ENCODE measurements around the gene ITGAD.
"Not testable (repeated sequence)": the region's sequence is repeated elsewhere in the genome, so short reads cannot be mapped to it uniquely, and the experiment has no call there.

The ITGAD gene

GRCh38 chr16:31403590-31404352 is 10.6 kb downstream of the ITGAD start:
- DNase-seq (ENCODE audit: low spot score): no peak

DNA sequence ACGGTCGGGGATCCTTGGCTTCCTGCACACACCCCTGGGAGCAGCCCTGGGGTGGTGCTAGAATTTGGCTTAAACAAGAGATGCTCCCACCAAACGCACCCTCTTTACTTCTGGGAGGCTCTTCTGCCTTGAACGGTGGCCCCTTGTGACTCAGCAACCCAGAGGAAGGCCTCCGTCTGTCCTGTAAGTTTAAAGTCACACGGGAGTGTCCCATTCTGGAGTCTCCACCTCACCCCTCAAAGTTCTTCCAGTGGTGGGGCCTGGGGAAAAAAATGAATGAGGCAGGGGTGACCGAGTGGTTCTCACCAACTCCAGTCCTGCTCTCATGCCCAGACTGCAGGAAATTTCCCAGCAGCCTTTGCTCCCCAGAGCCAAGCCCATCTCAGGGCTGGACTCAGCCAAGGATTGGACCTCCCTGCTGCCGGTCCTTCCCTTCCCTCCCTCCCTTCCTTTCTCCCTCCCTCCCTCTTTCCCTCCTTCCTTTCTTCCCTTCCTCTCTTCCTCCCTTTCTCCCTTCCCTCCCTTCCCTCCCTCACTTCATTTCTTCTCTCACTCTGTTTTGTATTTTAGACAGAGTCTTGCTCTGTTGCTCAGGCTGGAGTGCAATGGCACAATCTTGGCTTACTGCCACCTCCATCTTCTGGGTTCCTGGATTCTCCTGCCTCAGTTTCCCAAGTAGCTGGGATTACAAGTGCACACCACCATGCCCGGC is 11.4 kb downstream of the ITGAD start:
- no peak for DNase-seq (ENCODE audit: low spot score)

GRCh38 chr16:31407406-31407805 is 14.3 kb downstream of the ITGAD start:
- DNase-seq (ENCODE audit: low spot score): no peak

DNA sequence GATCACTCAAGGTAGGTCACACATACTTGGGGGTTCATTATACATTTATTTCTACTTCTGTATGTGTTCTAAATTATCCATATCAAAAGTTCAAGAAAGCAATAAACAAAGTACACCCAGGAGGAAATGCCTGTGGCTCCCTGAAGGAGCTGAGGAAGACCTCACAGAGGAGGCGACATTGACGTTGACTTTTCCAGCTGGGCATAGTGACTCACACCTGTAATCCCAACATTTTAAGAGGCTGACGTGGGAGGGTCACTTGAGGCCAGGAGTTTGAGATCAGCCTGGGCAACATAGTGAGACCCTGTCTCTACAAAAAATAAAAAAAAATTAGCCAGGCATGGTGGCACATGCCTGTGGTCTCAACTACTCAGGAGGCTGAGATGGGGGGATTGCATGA is 16.3 kb downstream of the ITGAD start:
- DNase-seq (ENCODE audit: low spot score): no peak

- no peak for DNase-seq (ENCODE audit: low spot score)
Measured at GRCh38 chr16:31410082-31410481, 16.9 kb downstream of the ITGAD start.

DNA sequence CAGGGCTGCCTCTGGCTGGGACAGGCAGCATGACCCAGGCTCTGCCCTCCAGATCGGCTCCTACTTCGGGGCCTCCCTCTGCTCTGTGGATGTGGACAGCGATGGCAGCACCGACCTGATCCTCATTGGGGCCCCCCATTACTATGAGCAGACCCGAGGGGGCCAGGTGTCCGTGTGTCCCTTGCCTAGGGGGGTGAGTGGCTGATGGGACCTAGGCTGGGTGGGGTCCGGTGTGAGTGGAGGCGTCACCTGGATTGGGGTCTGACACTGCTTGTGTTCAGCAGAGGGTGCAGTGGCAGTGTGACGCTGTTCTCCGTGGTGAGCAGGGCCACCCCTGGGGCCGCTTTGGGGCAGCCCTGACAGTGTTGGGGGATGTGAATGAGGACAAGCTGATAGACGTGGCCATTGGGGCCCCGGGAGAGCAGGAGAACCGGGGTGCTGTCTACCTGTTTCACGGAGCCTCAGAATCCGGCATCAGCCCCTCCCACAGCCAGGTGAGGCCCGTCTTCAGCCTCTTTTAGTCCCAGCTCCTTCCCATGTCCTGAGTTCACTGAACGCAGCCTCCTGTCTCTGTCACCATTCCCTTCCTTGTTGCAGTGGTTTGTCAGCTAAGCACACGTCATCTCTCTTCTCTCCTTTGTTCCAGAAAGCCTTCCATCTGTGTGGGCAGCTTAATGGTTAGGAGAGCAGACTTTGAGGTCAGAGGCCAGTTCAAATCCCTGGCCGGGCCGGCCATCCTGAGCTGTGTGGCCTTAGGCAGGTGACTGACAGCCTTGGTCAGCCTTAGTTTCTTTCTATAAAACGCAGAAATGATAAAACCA is 18.1 kb downstream of the ITGAD start:
- no peak for DNase-seq (ENCODE audit: low spot score)

DNA sequence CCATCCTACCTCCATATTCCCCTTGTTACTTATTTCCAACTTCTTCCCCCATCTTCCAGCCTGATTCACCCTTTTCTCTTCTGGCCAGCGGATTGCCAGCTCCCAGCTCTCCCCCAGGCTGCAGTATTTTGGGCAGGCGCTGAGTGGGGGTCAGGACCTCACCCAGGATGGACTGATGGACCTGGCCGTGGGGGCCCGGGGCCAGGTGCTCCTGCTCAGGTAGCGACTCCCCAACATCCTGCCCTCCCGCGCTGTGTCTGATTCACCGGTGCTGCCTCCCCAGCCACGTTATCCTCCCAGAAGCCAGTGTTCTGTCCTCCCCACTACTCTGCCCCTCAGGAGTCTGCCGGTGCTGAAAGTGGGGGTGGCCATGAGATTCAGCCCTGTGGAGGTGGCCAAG is 19.6 kb downstream of the ITGAD start:
- DNase-seq (ENCODE audit: low spot score): no peak

GRCh38 chr16:31413381-31413780 is 20.2 kb downstream of the ITGAD start:
- DNase-seq (ENCODE audit: low spot score): no peak

GRCh38 chr16:31413943-31414342 is 20.8 kb downstream of the ITGAD start:
- DNase-seq (ENCODE audit: low spot score): no peak

GRCh38 chr16:31414706-31415105 is 21.6 kb downstream of the ITGAD start:
- DNase-seq (ENCODE audit: low spot score): no peak

GRCh38 chr16:31416371-31416770 is 23.2 kb downstream of the ITGAD start:
- no peak for DNase-seq (ENCODE audit: low spot score)

DNA sequence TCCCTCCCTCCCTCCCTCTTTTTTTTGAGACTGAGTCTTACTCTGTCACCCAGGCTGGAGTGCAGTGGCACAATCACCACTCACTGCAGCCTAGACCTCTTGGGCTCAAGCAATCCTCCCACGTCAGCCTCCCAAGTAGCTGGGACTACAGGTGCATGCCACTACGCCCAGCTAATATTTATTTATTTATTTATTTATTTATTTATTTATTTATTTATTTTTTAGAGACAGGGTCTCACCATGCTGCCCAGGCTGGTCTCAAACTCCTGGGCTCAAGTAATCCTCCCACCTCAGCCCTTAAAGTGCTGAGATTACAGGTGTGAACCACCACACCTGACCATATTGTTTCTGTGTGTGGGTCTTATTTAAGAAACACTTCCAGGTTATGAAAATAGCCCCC is 23.9 kb downstream of the ITGAD start:
- DNase-seq (ENCODE audit: low spot score): not testable (repeated sequence)

GRCh38 chr16:31417916-31418315 is 24.8 kb downstream of the ITGAD start:
- DNase-seq (ENCODE audit: low spot score): no peak

GRCh38 chr16:31420037-31420436 is 26.9 kb downstream of the ITGAD start:
- no peak for DNase-seq (ENCODE audit: low spot score)

GRCh38 chr16:31421587-31421986 is 28.5 kb downstream of the ITGAD start:
- no peak for DNase-seq (ENCODE audit: low spot score)

- DNase-seq (ENCODE audit: low spot score): no peak
Measured at GRCh38 chr16:31423241-31423640, 30.1 kb downstream of the ITGAD start.

DNA sequence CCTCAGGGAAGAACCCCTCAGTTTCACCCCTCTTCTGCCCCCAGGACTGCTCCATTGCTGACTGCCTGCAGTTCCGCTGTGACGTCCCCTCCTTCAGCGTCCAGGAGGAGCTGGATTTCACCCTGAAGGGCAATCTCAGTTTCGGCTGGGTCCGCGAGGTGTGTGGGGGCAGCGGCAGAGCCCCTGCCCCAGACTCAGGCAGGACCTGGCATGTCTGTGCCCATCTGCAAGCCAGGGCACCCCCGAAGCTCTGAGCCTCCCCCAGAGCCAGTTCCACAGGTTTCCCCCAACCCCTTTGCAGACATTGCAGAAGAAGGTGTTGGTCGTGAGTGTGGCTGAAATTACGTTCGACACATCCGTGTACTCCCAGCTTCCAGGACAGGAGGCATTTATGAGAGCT is 30.7 kb downstream of the ITGAD start:
- no peak for DNase-seq (ENCODE audit: low spot score)

- DNase-seq (ENCODE audit: low spot score): no peak
Measured at GRCh38 chr16:31427441-31428278, 34.5 kb downstream of the ITGAD start.

- DNase-seq (ENCODE audit: low spot score): no peak
Measured at GRCh38 chr16:31428279-31428597, 35.1 kb downstream of the ITGAD start, which contains the start of gene COX6A2. Gene COX6A2 (minus strand): TSS chr16:31428360. CDS start chr16:31428325, 35 bp downstream.

GRCh38 chr16:31428638-31429247 is 35.6 kb downstream of the ITGAD start:
- no peak for DNase-seq (ENCODE audit: low spot score)

DNA sequence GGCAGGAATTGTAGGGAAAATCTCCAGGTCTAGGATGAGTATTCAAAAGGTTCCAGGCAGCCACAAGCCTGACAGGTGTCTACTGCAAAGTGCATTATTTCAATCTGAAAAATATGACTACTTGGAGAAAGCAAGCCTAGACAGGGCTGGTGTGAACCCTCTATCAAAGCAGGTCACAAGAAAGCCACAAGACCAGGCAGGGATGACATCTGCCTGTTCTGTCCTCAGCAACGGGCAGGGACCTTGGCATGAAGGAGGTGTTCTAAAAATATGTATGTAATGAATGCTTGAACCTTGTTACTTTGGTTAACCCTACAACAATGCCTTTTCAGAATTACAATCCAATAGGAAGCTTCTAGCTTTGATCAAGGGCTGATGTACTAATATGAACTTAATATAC is 36.2 kb downstream of the ITGAD start:
- no peak for DNase-seq (ENCODE audit: low spot score)

- no peak for DNase-seq (ENCODE audit: low spot score)
Measured at GRCh38 chr16:31429796-31430195, 36.7 kb downstream of the ITGAD start.

Data from NAMALWA (cell line).